ENCODE results near the gene ZBTB39. TPM values are rescaled to one million over a fixed set of nuclear protein-coding genes. Genes with fewer than 3 reads are reported as not detected.

Gene ZBTB39
- total and polyA plus RNA-seq, 2 of the 8 experiments (the other 6 are each of a cell fraction or from before 2014, with no cell fraction given), result 19.3 to 25.0 TPM

GRCh38 chr12:56994231-56994746 is 12.1 kb downstream of the ZBTB39 start:
- WGBS, 2 experiments (ENCODE audit: extremely low coverage in 1 of 2, insufficient coverage in 1 of 2, insufficient read length in 1 of 2, insufficient replicate concordance in 2 of 2, low coverage in 1 of 2, low lambda C conversion rate in 2 of 2, missing lambda C conversion rate in 1 of 2), result 77% methylated on average over 10 of the region's 10 CpGs; no CpG with 5 or more reads in 1 of the 2 experiments

More at GRCh38 chr12:56994231-56994746, 12.1 kb downstream of the ZBTB39 start:
- H3K56ac ChIP-seq (replicated peaks; ENCODE audit: insufficient read length, low read depth, low read length), result no peak overlapping the region
- no peak overlapping the region for H2BK20ac ChIP-seq (ENCODE audit: low read length)
- peaks cover 0 to 3% (median 0%) of the 10 kb centered on the region in 4 experiments; a peak in 2 of 8 replicates for H3K36me3 ChIP-seq (ENCODE audit: control insufficient read depth in 2 of 4, insufficient read depth in 4 of 4, low read length in 3 of 4)
- peaks cover 0 to 9% of the 10 kb centered on the region in 2 experiments; a peak in 2 of 4 replicates for H3K79me2 ChIP-seq (ENCODE audit: control insufficient read depth in 1 of 2, insufficient read depth in 2 of 2, low read length in 2 of 2)
- DNase-seq (ENCODE audit: low read depth in 1 of 2, low spot score in 2 of 2) (peak in 1 of 2 experiments; percentile 47), FAIRE-seq (no peak)
- TF ChIP-seq RAD21 (IDR thresholded peaks at IDR 0.05 in 1 of 2, conservative IDR thresholded peaks at IDR 0.05 in 1 of 2; ENCODE audit: low read depth in 2 of 2, low read length in 2 of 2) (0 out of 4 replicates have a peak, but pooled peaks of 1 of the 2 experiments have one; percentile 2), CTBP2 (IDR thresholded peaks at IDR 0.05; ENCODE audit: borderline replicate concordance, insufficient read depth, insufficient read length, low read length) (no peak)
- peaks cover 0 to 2% of the 10 kb centered on the region in 2 experiments for H4K20me1 ChIP-seq (replicated peaks in 1 of 2; ENCODE audit: control insufficient read depth in 1 of 2, insufficient read depth in 2 of 2, low read length in 2 of 2)
- CTCF ChIA-PET (ENCODE audit: partially characterized antibody), result interaction anchor here (1.0 to 5.5 kb wide), 13 partner anchors 9 to 255 kb away, joined by 3 to 59 read pairs (median 5); partner anchors contain the start of genes HSD17B6, STAT6 and ZBTB39
- H2BK120ac ChIP-seq (replicated peaks; ENCODE audit: low read depth, low read length), result no peak overlapping the region
- no peak overlapping the region for H3K14ac ChIP-seq (ENCODE audit: insufficient read length)
- POLR2A ChIA-PET (ENCODE audit: partially characterized antibody), result interaction anchor here (0.8 to 1.7 kb wide), 7 partner anchors 9 to 269 kb away, joined by 3 to 6 read pairs (median 4); partner anchors contain the start of gene NACA
- no peak overlapping the region for H2AFZ ChIP-seq (ENCODE audit: low read length)
- no peaks in the 10 kb centered on the region; a peak in 1 of 7 replicates for H3K4me1 ChIP-seq (replicated peaks in 1 of 4; ENCODE audit: control insufficient read depth in 3 of 4, insufficient read depth in 4 of 4, low read length in 3 of 4)
- no peak overlapping the region for H3K9ac ChIP-seq (replicated peaks in 1 of 4; ENCODE audit: extremely low read depth in 1 of 4, low read depth in 3 of 4, low read length in 3 of 4)
- no peak overlapping the region for H4K5ac ChIP-seq (ENCODE audit: insufficient read length, low read depth, low read length)
- H3K23me2 ChIP-seq (ENCODE audit: low read depth, low read length), result no peaks in the 10 kb centered on the region
- peaks cover 3% of the 10 kb centered on the region; the same call in 1 of the 2 replicates for H3K79me1 ChIP-seq (ENCODE audit: low read depth, low read length)
- no peak overlapping the region for H2BK5ac ChIP-seq (ENCODE audit: low read depth, low read length)
- no peak overlapping the region for H3K4ac ChIP-seq (replicated peaks; ENCODE audit: insufficient read length, low read depth, low read length)
- H2BK15ac ChIP-seq (ENCODE audit: low read length), result no peak overlapping the region
- H3K9me3 ChIP-seq (ENCODE audit: insufficient read depth in 2 of 2, low read depth in 1 of 2, low read length in 1 of 2), result no peaks in the 10 kb centered on the region
- no peak overlapping the region for H4K91ac ChIP-seq (replicated peaks; ENCODE audit: insufficient read length, low read length)
- 0 out of 2 replicates have a peak overlapping the region, but pooled peaks have one; percentile 82 for H2AK5ac ChIP-seq (ENCODE audit: low read depth, low read length)
- H3K27ac ChIP-seq (ENCODE audit: low read depth, low read length), result no peak overlapping the region
- H3K4me2 ChIP-seq (ENCODE audit: insufficient read depth in 1 of 2, low read depth in 2 of 2, low read length in 2 of 2), result no peak overlapping the region
- H3K27me3 ChIP-seq (replicated peaks in 1 of 4; ENCODE audit: control insufficient read depth in 3 of 4, extremely low read depth in 1 of 4, insufficient read depth in 3 of 4, low read length in 3 of 4), result no peaks in the 10 kb centered on the region
- H4K8ac ChIP-seq (ENCODE audit: extremely low read depth, insufficient read depth, low read length), result no peak overlapping the region
- H3K18ac ChIP-seq (ENCODE audit: extremely low read depth, low read length), result no peak overlapping the region
- H3K4me3 ChIP-seq (ENCODE audit: extremely low read depth in 1 of 4, insufficient read depth in 2 of 4, low read depth in 3 of 4, low read length in 4 of 4), result no peak overlapping the region
- no peak overlapping the region for H3K23ac ChIP-seq (ENCODE audit: insufficient read length)
- no peak overlapping the region for H2BK12ac ChIP-seq (ENCODE audit: low read depth, low read length)

Measured in H1 (cell line).